Stomach (tissue), 4 donors: ENCODE results near the gene KRTAP5-2.

ENCODE experiments used
- CTCF ChIP-seq, 7 experiments: fragments of 450-650 bp in 4 of 7; fragments of 200-600 bp in 3 of 7; sonication (generic) in 3 of 7; IDR thresholded peaks; one replicate each; pipeline ENCODE4 v1.5.1; 2016 to 2019; ENCODE audit warnings: antibody characterized with exemption in 7 of 7, control low read depth in 2 of 7, mild to moderate bottlenecking in 1 of 7
- EP300 ChIP-seq: sonication (generic); formaldehyde crosslinking; IDR thresholded peaks from one replicate; pipeline ENCODE4 v1.6.1; 2017; ENCODE audit warnings: antibody characterized with exemption
- POLR2A ChIP-seq, 4 donors: fragments of 450-650 bp; IDR thresholded peaks; one replicate each; pipeline ENCODE4 v1.6.1; 2016; ENCODE audit warnings: antibody characterized with exemption in 4 of 4, control low read depth in 2 of 4, mild to moderate bottlenecking in 1 of 4, moderate library complexity in 1 of 4

GRCh38 chr11:1555713-1556153 is 42.4 kb downstream of the KRTAP5-2 start:
- TF ChIP-seq POLR2A (IDR thresholded peaks at IDR 0.05) = no peak
- TF ChIP-seq CTCF (IDR thresholded peaks at IDR 0.05) = no peak
- TF ChIP-seq EP300 = no peak
